Transverse colon (tissue), 4 donors: Measurements from ENCODE around the gene ABHD5. TPM values are rescaled to one million over a fixed set of nuclear protein-coding genes. Genes with fewer than 3 reads are reported as not detected.

Experiments
- DNase-seq: peaks from one replicate; pipeline ENCODE4 v3.0.0-alpha.2; 2019
- H3K27ac ChIP-seq, 4 donors: fragments of 200-600 bp; sonication (generic); 2 replicates each; pipeline ENCODE4 v1.5.1; 2016 to 2018; ENCODE audit warnings: inconsistent platforms in 4 of 4
- H3K27me3 ChIP-seq: fragments of 200-600 bp; sonication (generic); 2 replicates; pipeline ENCODE4 v1.5.1; 2017; ENCODE audit warnings: inconsistent platforms
- H3K36me3 ChIP-seq, 4 donors: fragments of 200-600 bp; sonication (generic); 2 replicates each; pipeline ENCODE4 v1.5.1; 2017 to 2019; ENCODE audit warnings: inconsistent platforms in 4 of 4
- H3K4me1 ChIP-seq, 4 donors: fragments of 200-600 bp; sonication (generic); 2 replicates each; pipeline ENCODE4 v1.5.1; 2017 to 2020; ENCODE audit warnings: inconsistent platforms in 4 of 4
- H3K4me3 ChIP-seq, 4 donors: fragments of 200-600 bp; sonication (generic); 1 replicate in 1 of 4; 2 replicates in 3 of 4; pipeline versions ENCODE4 v1.5.1 to v1.6.1; 2017 to 2019; ENCODE audit warnings: inconsistent platforms in 4 of 4
- H3K9me3 ChIP-seq, 2 donors: fragments of 200-600 bp; sonication (generic); 2 replicates each; pipeline ENCODE4 v1.5.1; 2017 to 2019; ENCODE audit warnings: inconsistent platforms in 2 of 2
- EP300 ChIP-seq: sonication (generic); formaldehyde crosslinking; IDR thresholded peaks from one replicate; pipeline ENCODE4 v1.6.1; 2017; ENCODE audit warnings: antibody characterized with exemption, low read depth
- POLR2A ChIP-seq: fragments of 450-650 bp; IDR thresholded peaks from one replicate; pipeline ENCODE4 v1.6.1; 2016; ENCODE audit warnings: antibody characterized with exemption, mild to moderate bottlenecking, moderate library complexity
- POLR2AphosphoS5 ChIP-seq, 3 donors: sonication (generic); formaldehyde crosslinking; IDR thresholded peaks; one replicate each; pipeline ENCODE4 v1.6.1; 2016; ENCODE audit warnings: antibody characterized with exemption in 3 of 3
- WGBS, 2 donors: methylation state at CpG; one replicate each; pipeline ENCODE4 v1.1.5; 2018; ENCODE audit warnings: low coverage in 1 of 2; 5-methylcytosine and 5-hydroxymethylcytosine counted together
- in situ Hi-C, 4 donors: fragments of 200-750 bp; cut with MboI; loops; one replicate each; pipeline versions ENCODE4 v1.15.0 to v1.15.1; 2017; ENCODE audit warnings: low sequenced_read_pairs in 3 of 4, low pct_ligation_motif_present in 1 of 4, low pct_unique_long_range_greater_than_20kb in 1 of 4
- intact Hi-C: fragments of 100-400 bp; cut with DNase I; formaldehyde crosslinking; loops from one replicate; pipeline ENCODE4 v1.15.1; 2023; ENCODE audit warnings: low total_unique reads
- total RNA-seq, 4 donors: library from RNA; depleted of rRNA; stranded (reverse); fragments of >200 nt; gene quantifications; one replicate each; pipeline ENCODE4 v1.1.0, GENCODE V29; 2016
- TF ChIP-seq, protein P1 (sequence below), 5 experiments: fragments of 200-600 bp in 3 of 5; fragments of 450-650 bp in 2 of 5; sonication (generic) in 3 of 5; IDR thresholded peaks; 1 replicate in 2 of 5; 2 replicates in 3 of 5; pipeline ENCODE4 v1.5.1; 2016 to 2017; ENCODE audit warnings: antibody characterized with exemption in 5 of 5, inconsistent platforms in 3 of 5, mild to moderate bottlenecking in 2 of 5, moderate library complexity in 1 of 5

ABHD5 gene
- total RNA-seq, 4 donors from 2014 or later = 36.2 to 304 (median 48.0) TPM

DNA sequence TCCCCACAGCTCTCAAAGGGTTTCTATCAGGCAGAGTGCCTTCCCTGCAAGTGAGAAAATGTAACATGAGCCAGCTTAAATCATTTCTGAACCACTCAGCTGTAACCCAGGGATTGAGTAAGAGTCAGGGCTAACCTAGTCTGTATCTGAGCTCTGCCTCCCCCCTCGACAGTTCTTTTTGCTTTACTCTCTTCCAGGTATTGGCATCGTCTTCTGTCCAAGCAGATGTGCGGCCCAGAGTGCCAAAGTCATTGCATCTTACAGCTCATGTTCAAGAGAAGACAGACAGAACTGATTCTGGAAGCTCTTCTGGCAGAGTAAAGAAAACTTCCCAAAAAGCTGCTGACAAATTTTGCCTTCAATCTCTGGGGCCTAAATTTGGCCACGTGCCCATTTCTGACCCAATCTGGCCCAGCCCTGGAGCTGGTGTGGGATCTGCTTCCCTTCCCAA is 74.8 kb downstream of the ABHD5 start:
- TF ChIP-seq POLR2AphosphoS5 (IDR thresholded peaks at IDR 0.05) (no peak), EP300 (no peak)
- TF ChIP-seq, protein P1, sequence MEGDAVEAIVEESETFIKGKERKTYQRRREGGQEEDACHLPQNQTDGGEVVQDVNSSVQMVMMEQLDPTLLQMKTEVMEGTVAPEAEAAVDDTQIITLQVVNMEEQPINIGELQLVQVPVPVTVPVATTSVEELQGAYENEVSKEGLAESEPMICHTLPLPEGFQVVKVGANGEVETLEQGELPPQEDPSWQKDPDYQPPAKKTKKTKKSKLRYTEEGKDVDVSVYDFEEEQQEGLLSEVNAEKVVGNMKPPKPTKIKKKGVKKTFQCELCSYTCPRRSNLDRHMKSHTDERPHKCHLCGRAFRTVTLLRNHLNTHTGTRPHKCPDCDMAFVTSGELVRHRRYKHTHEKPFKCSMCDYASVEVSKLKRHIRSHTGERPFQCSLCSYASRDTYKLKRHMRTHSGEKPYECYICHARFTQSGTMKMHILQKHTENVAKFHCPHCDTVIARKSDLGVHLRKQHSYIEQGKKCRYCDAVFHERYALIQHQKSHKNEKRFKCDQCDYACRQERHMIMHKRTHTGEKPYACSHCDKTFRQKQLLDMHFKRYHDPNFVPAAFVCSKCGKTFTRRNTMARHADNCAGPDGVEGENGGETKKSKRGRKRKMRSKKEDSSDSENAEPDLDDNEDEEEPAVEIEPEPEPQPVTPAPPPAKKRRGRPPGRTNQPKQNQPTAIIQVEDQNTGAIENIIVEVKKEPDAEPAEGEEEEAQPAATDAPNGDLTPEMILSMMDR (IDR thresholded peaks at IDR 0.05) = no peak
- in situ Hi-C loops = no loop called here
- Histone ChIP-seq H3K36me3 (no peaks in the 10 kb centered on the region), H3K4me1 (peaks cover 0 to 20% (median 16%) of the 10 kb centered on the region in 4 donors), H3K4me3 (no peak overlapping the region), H3K27me3 (no peaks in the 10 kb centered on the region), H3K9me3 (no peaks in the 10 kb centered on the region), H3K27ac (no peak overlapping the region)
- intact Hi-C loops = no loop called here
- DNase-seq = no peak
- WGBS, 2 donors = 84 to 89% methylated on average over 3 to 4 of the region's 4 CpGs

DNA sequence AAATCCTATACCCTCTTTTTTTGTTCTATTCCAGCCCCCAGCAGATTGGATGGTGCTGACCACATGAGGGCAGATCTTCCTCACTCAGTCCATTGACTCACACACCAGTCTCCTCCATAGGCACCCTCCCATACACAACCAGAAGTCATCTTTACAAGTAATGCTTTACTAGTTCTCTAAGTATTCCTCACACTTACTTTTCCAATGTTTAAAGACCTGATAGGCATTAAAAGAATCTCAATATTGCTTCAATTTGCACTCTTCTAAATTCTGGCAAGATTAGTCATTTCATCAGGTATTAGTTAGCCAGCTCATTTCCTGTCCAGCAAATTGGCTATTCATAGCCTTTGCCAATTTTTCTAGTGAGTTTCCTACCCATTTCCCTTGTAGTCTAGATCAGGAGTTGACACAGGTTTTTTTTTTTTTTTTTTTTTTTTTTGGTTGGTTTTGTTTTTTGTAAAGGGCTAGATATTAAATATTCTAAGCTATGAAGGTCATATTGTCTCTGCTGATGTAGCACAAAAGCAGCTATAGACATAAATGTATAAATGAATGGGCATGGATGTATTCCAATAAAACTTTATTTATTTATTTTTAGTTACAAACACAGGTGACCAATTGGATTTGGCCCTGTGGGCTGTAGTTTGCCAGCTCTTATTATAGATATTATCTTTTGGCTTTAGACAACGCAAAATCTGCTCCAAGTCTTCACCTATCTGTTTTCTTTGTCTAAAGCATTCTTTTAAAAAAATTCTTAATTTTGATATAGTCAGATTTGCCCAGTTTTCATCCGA is 76.1 kb downstream of the ABHD5 start:
- TF ChIP-seq POLR2AphosphoS5 (IDR thresholded peaks at IDR 0.05) (no peak), EP300 (no peak), POLR2A (no peak)
- TF ChIP-seq, protein P1 (IDR thresholded peaks at IDR 0.05) = no peak
- in situ Hi-C loops (no loop called here), intact Hi-C loops (no loop called here)
- DNase-seq = no peak
- Histone ChIP-seq H3K4me3 (no peak overlapping the region), H3K9me3 (no peaks in the 10 kb centered on the region), H3K27ac (no peak overlapping the region), H3K36me3 (no peaks in the 10 kb centered on the region), H3K27me3 (no peaks in the 10 kb centered on the region), H3K4me1 (peaks cover 0 to 27% (median 17%) of the 10 kb centered on the region in 4 donors)
- WGBS, 2 donors = 50 to 66% methylated on average over 2 of the region's 2 CpGs

DNA sequence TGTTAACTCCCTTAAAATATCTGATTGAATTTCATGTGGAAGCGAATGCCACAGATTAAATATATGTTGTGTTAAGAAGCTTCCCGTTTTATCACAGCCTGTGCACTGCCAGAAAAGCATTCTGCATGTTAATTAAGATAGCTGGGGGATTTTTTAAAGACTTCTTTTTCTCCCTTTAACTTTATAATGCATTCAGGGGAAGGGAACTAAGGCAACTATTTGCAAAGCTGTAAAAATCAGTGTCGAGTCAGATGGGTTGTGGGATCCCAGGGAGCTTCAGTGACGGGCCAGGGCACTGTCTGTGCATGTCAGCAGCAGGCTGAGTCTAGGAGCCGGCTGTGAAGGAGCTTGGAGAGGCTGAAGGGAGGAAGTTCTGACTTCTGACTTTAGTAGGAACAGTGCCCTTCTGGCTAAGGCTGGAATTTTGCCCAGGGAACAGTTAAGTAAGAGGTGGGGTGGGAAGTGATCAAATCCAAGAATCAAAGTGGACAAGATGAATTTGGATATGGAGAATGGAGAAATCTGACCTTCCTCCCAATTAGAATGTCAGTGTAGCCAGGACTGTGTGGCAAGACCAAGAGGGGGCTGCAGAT is 77.7 kb downstream of the ABHD5 start:
- WGBS, 2 donors = 65 to 93% methylated on average over 2 to 5 of the region's 5 CpGs
- in situ Hi-C loops = no loop called here
- no peaks in the 10 kb centered on the region for H3K27me3 ChIP-seq
- H3K36me3 ChIP-seq = no peaks in the 10 kb centered on the region
- H3K4me3 ChIP-seq = no peak overlapping the region
- H3K9me3 ChIP-seq = no peaks in the 10 kb centered on the region
- TF ChIP-seq, protein P1 (IDR thresholded peaks at IDR 0.05) = no peak
- no peak for TF ChIP-seq POLR2A
- DNase-seq = peak; percentile 16
- H3K27ac ChIP-seq = peak overlapping the region in 3 of 4 donors; percentile 42 to 69 (median 66)
- intact Hi-C loops = no loop called here
- peaks cover 0 to 27% (median 17%) of the 10 kb centered on the region in 4 donors for H3K4me1 ChIP-seq

- intact Hi-C loops (no loop called here), in situ Hi-C loops (no loop called here)
- Histone ChIP-seq H3K27me3 (no peaks in the 10 kb centered on the region), H3K36me3 (no peaks in the 10 kb centered on the region), H3K27ac (peak overlapping the region; percentile 57 to 72 (median 68)), H3K4me3 (peak overlapping the region in 1 of 4 donors; percentile 24), H3K9me3 (no peaks in the 10 kb centered on the region), H3K4me1 (peaks cover 0 to 27% (median 17%) of the 10 kb centered on the region in 4 donors)
- DNase-seq = peak; percentile 98
- 13 to 15% methylated on average over 3 to 22 of the region's 22 CpGs for WGBS, 2 donors
- TF ChIP-seq, protein P1 (IDR thresholded peaks at IDR 0.05) = peak; percentile 84 to 98 (median 92)
- no peak for TF ChIP-seq POLR2A
- peak in 2 of 3 donors; percentile 56 to 65 for TF ChIP-seq POLR2AphosphoS5 (IDR thresholded peaks at IDR 0.05)
- no peak for TF ChIP-seq EP300
Observed at GRCh38 chr3:43769097-43769884, 78.6 kb downstream of the ABHD5 start.
